Mesendoderm (in vitro differentiated cells): ENCODE data around the gene NOM1.

Experiments
- DNase-seq: peaks from one replicate; pipeline ENCODE4 v3.0.0; 2013
- H2AK5ac ChIP-seq: 2 replicates; pipeline ENCODE4 v1.6.1; 2013; ENCODE audit warnings: low read length, inconsistent platforms
- H2BK120ac ChIP-seq: 2 replicates; pipeline ENCODE4 v1.6.1; 2013; ENCODE audit warnings: low read depth, mild to moderate bottlenecking, low read length, moderate library complexity, mixed read lengths
- H2BK15ac ChIP-seq: replicated peaks from 2 replicates; pipeline ENCODE4 v1.6.1; 2013; ENCODE audit warnings: low read depth, mild to moderate bottlenecking, moderate library complexity
- H2BK5ac ChIP-seq: 2 replicates; pipeline ENCODE4 v1.6.1; 2013; ENCODE audit warnings: low read length, inconsistent platforms
- H3K18ac ChIP-seq: 2 replicates; pipeline ENCODE4 v1.6.1; 2013; ENCODE audit warnings: mild to moderate bottlenecking, low read length, mixed read lengths
- H3K23ac ChIP-seq: one replicate; pipeline ENCODE4 v1.6.1; 2013; ENCODE audit warnings: low read length
- H3K27ac ChIP-seq: 2 replicates; pipeline ENCODE4 v1.5.1; 2013; ENCODE audit warnings: low read depth, mild to moderate bottlenecking, inconsistent platforms, low read length, moderate library complexity
- H3K27me3 ChIP-seq: 2 replicates; pipeline ENCODE4 v1.6.1; 2013; ENCODE audit warnings: low read length, control low read depth, mild to moderate bottlenecking, inconsistent platforms; ENCODE audit not compliant: insufficient read depth, poor library complexity
- H3K36me3 ChIP-seq: 2 replicates; pipeline ENCODE4 v1.6.1; 2013; ENCODE audit warnings: low read length, inconsistent platforms; ENCODE audit not compliant: control insufficient read depth, insufficient read depth
- H3K4ac ChIP-seq: one replicate; pipeline ENCODE4 v1.6.1; 2013; ENCODE audit warnings: low read depth, mild to moderate bottlenecking, low read length, moderate library complexity
- H3K4me1 ChIP-seq: 2 replicates; pipeline ENCODE4 v1.6.1; 2013; ENCODE audit warnings: low read depth, low read length, inconsistent platforms; ENCODE audit not compliant: control insufficient read depth
- H3K4me2 ChIP-seq: 2 replicates; pipeline ENCODE4 v1.6.1; 2013; ENCODE audit warnings: low read length
- H3K4me3 ChIP-seq: 2 replicates; pipeline ENCODE4 v1.5.1; 2013; ENCODE audit warnings: mild to moderate bottlenecking, low read length
- H3K56ac ChIP-seq: one replicate; pipeline ENCODE4 v1.6.1; 2013; ENCODE audit warnings: low read length
- H3K79me1 ChIP-seq: 2 replicates; pipeline ENCODE4 v1.6.1; 2013; ENCODE audit warnings: low read length, inconsistent platforms
- H3K79me2 ChIP-seq: 2 replicates; pipeline ENCODE4 v1.6.1; 2013; ENCODE audit warnings: mild to moderate bottlenecking, low read length; ENCODE audit not compliant: control insufficient read depth, insufficient read depth
- H3K9ac ChIP-seq: 2 replicates; pipeline ENCODE4 v1.6.1; 2013; ENCODE audit warnings: low read length, inconsistent platforms
- H4K5ac ChIP-seq: one replicate; pipeline ENCODE4 v1.6.1; 2013; ENCODE audit warnings: low read length
- H4K8ac ChIP-seq: one replicate; pipeline ENCODE4 v1.6.1; 2013; ENCODE audit warnings: low read depth, mild to moderate bottlenecking, control low read depth, low read length, moderate library complexity
- WGBS: extraction: QIAGEN DNeasy Blood & Tissue Kit; methylation state at CpG from one replicate; pipeline ENCODE4 v1.1.7; 2013; ENCODE audit warnings: low lambda C conversion rate, missing lambda C conversion rate; ENCODE audit not compliant: insufficient coverage; ENCODE audit errors: extremely low coverage; 5-methylcytosine and 5-hydroxymethylcytosine counted together

NOM1 gene

GRCh38 chr7:157009778-157010587, 60.5 kb downstream of the NOM1 start:
- no peaks in the 10 kb centered on the region for H3K36me3 ChIP-seq
- DNase-seq, result no peak
- H2AK5ac ChIP-seq, result no peak overlapping the region
- peak overlapping the region; percentile 40 for H3K18ac ChIP-seq
- H3K4me1 ChIP-seq, result peaks cover 9% of the 10 kb centered on the region
- H4K5ac ChIP-seq, result no peak overlapping the region
- no peaks in the 10 kb centered on the region for H3K79me1 ChIP-seq
- peak overlapping the region; percentile 79 for H3K4me2 ChIP-seq
- H3K4me3 ChIP-seq, result peak overlapping the region; percentile 30
- H3K56ac ChIP-seq, result peak overlapping the region; percentile 56
- no peak overlapping the region for H3K27ac ChIP-seq
- H3K79me2 ChIP-seq, result no peaks in the 10 kb centered on the region
- no peak overlapping the region for H2BK15ac ChIP-seq
- no peak overlapping the region for H3K4ac ChIP-seq
- peak overlapping the region; percentile 30 for H3K9ac ChIP-seq
- no peak overlapping the region for H2BK5ac ChIP-seq
- no CpG with 5 or more reads among the region's 130 CpGs for WGBS
- no peak overlapping the region for H4K8ac ChIP-seq
- H3K23ac ChIP-seq, result no peak overlapping the region
- H3K27me3 ChIP-seq, result peaks cover 70% of the 10 kb centered on the region
- no peak overlapping the region for H2BK120ac ChIP-seq

DNA sequence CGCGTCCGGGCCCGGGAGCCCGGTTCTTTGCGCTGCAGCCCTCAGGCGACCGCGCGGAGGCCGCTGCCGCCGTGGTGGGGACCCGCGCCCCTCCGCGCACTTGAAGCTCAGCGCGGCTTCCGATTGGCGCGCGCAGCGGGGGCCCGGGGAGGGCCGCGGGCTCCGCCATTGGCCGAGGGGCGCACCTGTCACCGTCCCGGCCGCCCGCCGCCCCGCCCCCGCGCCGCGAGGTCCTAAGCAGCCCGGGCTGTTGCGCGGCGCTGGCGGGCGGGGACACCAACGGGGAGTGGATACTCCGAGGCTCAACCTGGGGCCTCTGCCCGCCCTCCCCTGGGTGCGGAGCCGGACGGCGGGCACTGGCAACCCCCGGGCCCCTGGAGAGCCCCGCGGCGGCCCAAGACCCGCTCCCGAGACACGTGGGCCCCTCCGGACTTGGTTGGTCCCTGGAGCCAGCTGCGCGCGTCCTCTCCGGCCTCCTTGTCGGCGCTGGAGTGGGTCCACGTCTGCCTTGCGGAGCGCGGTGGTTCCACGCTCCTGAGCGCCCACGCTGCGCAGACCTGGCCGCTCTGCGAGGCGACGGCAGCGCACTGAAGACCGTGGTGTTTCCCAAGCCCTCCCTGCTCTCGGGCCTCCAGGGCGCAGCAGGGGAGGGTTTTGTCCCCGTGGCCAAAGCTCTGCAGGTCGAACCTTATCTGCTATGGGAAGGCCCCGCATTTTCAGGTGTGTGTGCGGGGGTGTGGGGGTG, 61.2 kb downstream of the NOM1 start, which contains the start of gene MNX1:
Gene MNX1 (minus strand): TSS at position 76 of the 745 bp plus-strand sequence. CDS start 313 bp downstream, outside the sequence.
- peak within 1 kb of the TSS; percentile 99 for H3K4me2 ChIP-seq
- H3K27ac ChIP-seq, result no peak within 1 kb of the TSS
- no peak within 1 kb of the TSS for H4K8ac ChIP-seq
- H2BK15ac ChIP-seq, result no peak within 1 kb of the TSS
- H3K4me1 ChIP-seq, result peaks cover 9% of the 10 kb centered on the region
- H3K18ac ChIP-seq, result peak within 1 kb of the TSS; percentile 40
- peak within 1 kb of the TSS; percentile 52 for H3K23ac ChIP-seq
- peak within 1 kb of the TSS; percentile 37 for H3K4me3 ChIP-seq
- H2AK5ac ChIP-seq, result no peak within 1 kb of the TSS
- H3K4ac ChIP-seq, result no peak within 1 kb of the TSS
- H3K36me3 ChIP-seq, result no peaks in the 10 kb centered on the region
- H3K79me1 ChIP-seq, result no peaks in the 10 kb centered on the region
- peak within 1 kb of the TSS; percentile 75 for H3K9ac ChIP-seq
- no peaks in the 10 kb centered on the region for H3K79me2 ChIP-seq
- peak within 1 kb of the TSS; percentile 91 for H3K56ac ChIP-seq
- peak; percentile 89 for DNase-seq
- no peak within 1 kb of the TSS for H4K5ac ChIP-seq
- no peak within 1 kb of the TSS for H2BK5ac ChIP-seq
- no peak within 1 kb of the TSS for H2BK120ac ChIP-seq
- H3K27me3 ChIP-seq, result peaks cover 70% of the 10 kb centered on the region
- WGBS, result no CpG with 5 or more reads among the region's 87 CpGs

DNA sequence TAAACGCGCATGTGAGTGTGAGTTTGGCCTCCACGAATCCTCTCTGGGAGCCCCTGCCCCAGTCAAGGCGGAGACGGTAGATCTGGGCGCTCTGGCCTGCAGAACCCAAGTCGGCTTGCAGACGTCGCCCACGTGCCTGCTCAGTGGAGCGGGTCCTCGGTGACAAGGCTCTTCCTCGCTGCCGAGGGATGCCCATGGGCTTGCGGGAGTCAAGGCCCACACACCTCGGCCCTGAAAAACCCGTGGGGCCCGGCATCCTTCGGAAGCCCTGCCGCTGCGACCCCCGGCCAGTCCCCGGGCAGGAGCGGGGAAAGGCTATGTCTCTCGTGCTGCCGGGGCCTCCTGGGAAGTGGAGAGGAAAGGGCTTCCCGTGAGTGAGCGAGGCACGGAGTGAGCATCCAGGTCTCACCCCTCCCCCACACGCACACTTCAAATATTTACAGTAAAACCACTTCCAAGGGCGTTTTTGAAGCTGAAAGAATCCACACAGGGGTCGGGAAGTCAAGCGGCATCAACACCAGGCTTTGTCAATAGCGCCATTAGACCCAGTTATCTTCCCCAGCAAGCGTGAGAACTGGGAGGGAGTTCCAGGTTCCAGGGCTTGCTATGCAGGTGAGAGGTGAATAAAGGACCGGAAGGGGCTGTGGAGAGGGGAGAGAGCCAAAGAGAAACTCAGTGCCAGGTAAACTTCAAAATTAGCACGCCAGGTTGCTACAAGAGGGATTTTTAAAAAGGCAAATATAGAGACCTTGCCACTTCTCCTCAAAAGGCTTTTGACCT, 62.0 kb downstream of the NOM1 start:
- Histone ChIP-seq H3K36me3 (no peaks in the 10 kb centered on the region), H4K8ac (no peak overlapping the region), H2BK15ac (no peak overlapping the region), H3K4me1 (peaks cover 9% of the 10 kb centered on the region), H4K5ac (no peak overlapping the region), H3K4me3 (no peak overlapping the region), H3K18ac (no peak overlapping the region), H3K9ac (peak overlapping the region; percentile 75), H3K23ac (peak overlapping the region; percentile 52), H2BK5ac (no peak overlapping the region), H3K56ac (peak overlapping the region; percentile 91), H3K27me3 (peaks cover 70% of the 10 kb centered on the region), H2BK120ac (no peak overlapping the region), H3K27ac (no peak overlapping the region), H3K4ac (no peak overlapping the region), H3K79me1 (no peaks in the 10 kb centered on the region), H3K79me2 (no peaks in the 10 kb centered on the region), H3K4me2 (peak overlapping the region; percentile 99), H2AK5ac (no peak overlapping the region)
- peak; percentile 57 for DNase-seq
- no CpG with 5 or more reads among the region's 37 CpGs for WGBS

- Histone ChIP-seq H3K4me1 (peaks cover 9% of the 10 kb centered on the region), H3K9ac (no peak overlapping the region), H3K4ac (no peak overlapping the region), H3K23ac (no peak overlapping the region), H3K4me3 (no peak overlapping the region), H3K27ac (no peak overlapping the region), H2AK5ac (no peak overlapping the region), H3K56ac (no peak overlapping the region), H3K79me2 (no peaks in the 10 kb centered on the region), H2BK120ac (no peak overlapping the region), H4K5ac (no peak overlapping the region), H2BK15ac (no peak overlapping the region), H3K27me3 (peaks cover 70% of the 10 kb centered on the region), H3K4me2 (peak overlapping the region; percentile 15), H3K79me1 (no peaks in the 10 kb centered on the region), H3K36me3 (no peaks in the 10 kb centered on the region), H4K8ac (no peak overlapping the region), H3K18ac (no peak overlapping the region), H2BK5ac (no peak overlapping the region)
- WGBS, result no CpG with 5 or more reads among the region's 10 CpGs
- DNase-seq, result peak; percentile 10
Observed at GRCh38 chr7:157012113-157012547, 62.6 kb downstream of the NOM1 start.

DNA sequence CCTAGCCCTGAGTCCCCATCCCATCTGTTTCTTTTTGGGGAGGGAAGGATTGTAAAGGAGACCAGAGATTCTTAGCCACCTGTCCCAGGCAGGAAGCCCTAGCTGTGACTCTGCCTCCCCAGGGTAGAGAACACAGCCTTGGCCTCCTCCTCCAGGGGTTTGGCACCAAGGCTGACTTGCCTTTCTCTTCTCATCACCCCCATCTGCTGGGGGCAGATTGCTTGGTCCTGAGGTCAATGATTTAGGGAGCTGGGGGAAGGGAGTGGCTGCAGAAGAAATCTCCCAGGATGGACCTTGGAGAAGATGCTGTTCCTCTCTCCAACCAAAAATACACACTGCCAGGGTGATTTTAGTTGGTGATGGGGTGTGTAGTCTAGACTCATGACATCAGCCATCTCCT, 63.6 kb downstream of the NOM1 start:
- Histone ChIP-seq H3K18ac (no peak overlapping the region), H2BK5ac (no peak overlapping the region), H3K4me1 (peaks cover 9% of the 10 kb centered on the region), H3K79me2 (no peaks in the 10 kb centered on the region), H3K4me2 (no peak overlapping the region), H2BK120ac (no peak overlapping the region), H3K9ac (no peak overlapping the region), H2BK15ac (no peak overlapping the region), H3K4ac (no peak overlapping the region), H3K4me3 (no peak overlapping the region), H3K23ac (no peak overlapping the region), H4K5ac (no peak overlapping the region), H3K79me1 (no peaks in the 10 kb centered on the region), H3K56ac (no peak overlapping the region), H3K27me3 (peaks cover 70% of the 10 kb centered on the region), H3K27ac (no peak overlapping the region), H3K36me3 (no peaks in the 10 kb centered on the region), H4K8ac (no peak overlapping the region), H2AK5ac (no peak overlapping the region)
- peak; percentile 40 for DNase-seq
